ENCODE data around the gene CHTF8.

GRCh38 chr16:69150146-69150865 is 17.9 kb upstream of the CHTF8 start:
- peak; percentile 89 for TF ChIP-seq CTCF (IDR thresholded peaks at IDR 0.05)
- no peak for TF ChIP-seq ZFX (IDR thresholded peaks at IDR 0.05; ENCODE audit: borderline replicate concordance)

Data from 22Rv1 (cell line).